HG02759 (cell line): Measurements from ENCODE around the gene EXOC2.
"Not testable (repeated sequence)": the region's sequence is repeated elsewhere in the genome, so short reads cannot be mapped to it uniquely, and the experiment has no call there.

Experiments
- ATAC-seq: cut with Tn5 transposase; IDR thresholded peaks from one replicate; pipeline ENCODE4 v1.9.1; 2021; ENCODE audit warnings: mild to moderate bottlenecking, moderate library complexity; ENCODE audit not compliant: unreplicated experiment

EXOC2 gene

GRCh38 chr6:683742-684440 is 9.0 kb downstream of the EXOC2 start:
- ATAC-seq: peak; percentile 42

GRCh38 chr6:680666-681340 is 12.1 kb downstream of the EXOC2 start:
- no peak for ATAC-seq

DNA sequence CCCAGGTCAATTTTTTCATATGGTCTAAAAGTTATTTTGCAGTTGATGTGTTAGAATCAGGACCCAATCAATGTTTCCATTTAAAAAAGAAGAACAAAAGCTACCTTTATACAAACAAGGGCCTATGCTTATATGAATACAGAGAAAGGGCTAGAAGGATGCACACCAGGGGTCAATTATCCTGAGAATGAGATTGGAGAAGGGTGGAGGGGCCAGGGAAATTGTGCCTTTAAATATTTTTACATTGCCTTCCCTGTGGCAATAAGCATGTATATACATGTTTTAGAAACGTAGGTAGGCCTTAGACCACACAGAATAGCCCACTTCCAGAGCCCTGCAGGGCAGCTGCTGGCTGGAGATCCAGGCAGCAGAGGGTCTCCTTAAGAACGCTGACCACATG is 12.7 kb downstream of the EXOC2 start:
- no peak for ATAC-seq

- ATAC-seq: no peak
Observed at GRCh38 chr6:679282-679681, 13.7 kb downstream of the EXOC2 start.

- no peak for ATAC-seq
Observed at GRCh38 chr6:678520-678919, 14.4 kb downstream of the EXOC2 start.

DNA sequence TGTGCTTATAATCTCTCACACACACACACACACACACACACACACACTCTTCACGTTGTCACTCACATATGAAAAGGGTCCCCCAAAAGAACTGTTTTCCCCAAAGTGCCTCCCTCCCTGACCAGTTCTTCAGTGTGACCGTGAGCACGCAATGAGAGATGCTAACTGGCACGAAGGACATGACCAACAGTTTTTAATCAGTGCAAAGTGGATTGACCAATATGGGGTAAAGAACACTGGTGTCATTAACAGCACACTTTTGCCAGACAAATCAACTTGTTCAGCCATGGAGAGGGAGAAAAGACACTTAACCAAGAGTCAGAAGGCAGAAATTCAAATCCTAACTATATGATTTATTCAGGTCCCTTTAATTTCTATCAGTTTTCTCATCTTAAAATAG is 15.0 kb downstream of the EXOC2 start:
- no peak for ATAC-seq

DNA sequence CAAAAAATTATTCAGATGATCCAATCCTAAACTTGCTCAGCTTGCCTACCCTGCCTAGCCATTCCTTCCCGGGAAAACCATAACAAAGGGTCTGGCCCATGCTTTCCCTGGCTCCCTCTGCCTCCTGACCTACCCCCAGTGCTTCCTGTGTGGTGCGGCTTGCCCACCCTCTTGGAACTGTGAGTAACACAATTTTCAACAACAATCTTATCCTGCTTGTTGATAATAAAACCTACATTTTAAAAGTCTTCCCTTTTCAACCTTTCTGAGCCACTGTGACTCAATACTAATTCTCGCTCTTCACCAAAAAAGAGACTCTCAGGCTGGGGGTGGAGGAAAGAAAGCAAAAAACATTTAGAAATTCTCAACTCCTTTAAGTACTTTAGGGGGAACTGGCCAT is 18.0 kb downstream of the EXOC2 start:
- ATAC-seq: no peak

DNA sequence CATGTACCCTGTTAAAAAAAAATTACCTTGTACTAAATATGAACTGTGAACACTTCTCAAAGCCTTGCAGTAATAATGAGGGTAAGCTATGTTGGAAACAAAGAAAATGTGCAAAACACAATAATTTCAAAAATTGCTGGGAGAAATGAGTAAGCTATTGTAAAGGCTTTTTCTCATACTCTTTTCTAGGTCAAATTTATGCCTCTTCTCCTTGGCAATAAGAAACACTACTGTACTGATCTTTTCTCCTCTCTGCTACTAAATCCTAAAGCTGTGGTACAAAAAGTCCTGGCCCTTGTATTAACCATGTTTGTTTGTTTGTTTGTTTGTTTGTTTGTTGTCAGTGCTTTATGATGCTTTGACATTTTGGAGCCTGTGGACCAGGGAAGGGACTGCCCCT is 18.5 kb downstream of the EXOC2 start:
- ATAC-seq: no peak

- no peak for ATAC-seq
Observed at GRCh38 chr6:667253-667927, 25.5 kb downstream of the EXOC2 start.

GRCh38 chr6:665403-666267 is 27.3 kb downstream of the EXOC2 start:
- no peak for ATAC-seq

DNA sequence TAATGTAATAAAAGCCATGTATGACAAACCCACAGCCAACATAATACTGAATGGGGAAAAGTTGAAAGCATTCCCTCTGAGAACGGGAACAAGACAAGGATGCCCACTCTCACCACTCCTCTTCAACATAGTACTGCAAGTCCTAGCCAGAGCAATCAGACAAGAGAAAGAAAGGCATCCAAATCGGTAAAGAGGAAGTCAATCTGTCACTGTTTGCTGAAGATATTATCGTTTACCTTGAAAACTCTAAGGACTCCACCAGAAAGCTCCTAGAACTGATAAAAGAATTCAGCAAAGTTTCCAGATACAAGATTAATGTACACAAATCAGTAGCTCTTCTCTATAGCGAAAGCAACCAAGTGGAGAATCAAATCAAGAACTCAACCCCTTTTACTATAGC is 29.2 kb downstream of the EXOC2 start:
- not testable (repeated sequence) for ATAC-seq

DNA sequence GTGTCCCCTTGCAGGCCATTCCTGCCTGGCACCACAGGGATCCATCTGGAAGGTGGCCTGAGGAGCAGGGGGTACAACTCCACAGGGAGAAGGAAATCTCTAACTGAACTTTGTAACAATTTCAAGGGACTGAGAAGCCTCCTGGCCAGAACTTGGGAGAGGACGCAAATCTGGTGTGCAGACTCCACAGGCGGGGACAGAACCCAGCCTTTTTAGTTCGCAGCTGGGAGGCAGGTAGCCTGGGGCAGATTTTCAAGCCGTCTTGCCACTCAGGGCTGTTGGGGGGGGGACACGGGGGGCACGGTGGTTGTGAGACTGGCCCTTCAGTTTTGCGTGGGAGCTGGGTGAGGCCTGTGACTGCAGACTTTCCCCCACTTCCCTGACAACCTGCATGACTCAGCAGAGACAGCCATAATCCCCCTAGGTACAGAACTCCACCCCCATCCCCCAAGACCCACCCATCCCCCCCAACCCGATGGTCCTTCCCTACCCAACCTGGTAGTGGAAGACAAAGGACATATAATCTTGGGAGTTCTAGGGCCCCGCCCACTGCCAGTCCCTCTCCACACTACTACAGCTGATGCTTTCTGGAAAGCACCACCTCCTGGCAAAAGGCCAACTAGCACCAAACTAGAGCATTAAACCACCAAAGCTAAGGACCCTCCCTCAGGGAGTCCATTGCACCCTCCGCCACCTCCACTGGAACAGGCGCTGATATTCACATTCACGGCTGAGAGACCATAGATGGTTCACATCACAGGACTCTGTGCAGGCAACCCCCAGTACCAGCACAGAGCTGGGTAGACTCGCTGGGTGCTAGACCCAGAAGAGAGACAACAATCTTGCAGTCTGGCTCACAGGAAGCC is 33.0 kb downstream of the EXOC2 start:
- ATAC-seq: no peak

- no peak for ATAC-seq
Observed at GRCh38 chr6:658244-658643, 34.7 kb downstream of the EXOC2 start.

GRCh38 chr6:657743-658142 is 35.2 kb downstream of the EXOC2 start:
- ATAC-seq: no peak

DNA sequence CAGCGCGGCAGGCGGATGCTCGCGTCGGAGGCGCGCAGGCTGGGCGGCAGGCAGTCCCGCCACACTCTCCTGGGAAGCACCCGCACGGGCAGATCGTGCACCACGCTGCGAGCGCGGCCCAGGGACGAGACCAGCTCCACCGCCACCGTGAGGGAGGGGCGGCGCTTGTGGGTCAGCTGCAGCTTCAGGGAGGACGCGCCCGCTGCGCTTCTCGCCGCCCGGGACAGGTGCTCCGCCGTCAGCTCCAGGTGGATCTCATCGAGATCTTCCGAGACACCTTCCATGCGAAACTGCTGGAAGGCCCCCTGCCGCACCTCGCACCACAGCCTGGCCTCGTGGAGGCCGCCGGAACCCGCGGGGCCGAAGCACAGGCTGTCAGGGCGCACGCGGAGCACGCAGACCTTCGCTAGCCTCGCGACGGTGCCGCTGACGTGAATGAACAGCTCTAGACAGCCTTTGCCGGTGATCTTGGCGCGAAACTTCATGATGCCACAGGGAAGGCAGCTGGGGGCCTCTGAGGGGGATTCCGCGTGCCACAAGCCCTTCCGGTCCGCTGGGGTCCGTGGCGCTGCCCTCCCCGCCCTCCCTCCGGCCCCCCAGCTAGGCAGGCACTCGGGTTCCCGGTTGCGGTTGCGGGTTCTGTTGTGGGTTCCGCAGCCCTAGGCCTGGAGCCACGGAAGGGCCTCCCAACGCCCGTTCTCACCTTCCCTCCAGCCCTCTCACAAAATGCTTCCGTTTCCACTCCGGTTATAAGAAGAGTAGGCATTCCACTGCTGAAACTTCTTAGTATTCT is 36.3 kb downstream of the EXOC2 start, which contains the start of gene HUS1B:
Gene HUS1B, minus strand, starts transcription at position 641 of the 793 bp plus-strand sequence. Its CDS starts 156 bp downstream, at position 485.
- ATAC-seq: no peak

DNA sequence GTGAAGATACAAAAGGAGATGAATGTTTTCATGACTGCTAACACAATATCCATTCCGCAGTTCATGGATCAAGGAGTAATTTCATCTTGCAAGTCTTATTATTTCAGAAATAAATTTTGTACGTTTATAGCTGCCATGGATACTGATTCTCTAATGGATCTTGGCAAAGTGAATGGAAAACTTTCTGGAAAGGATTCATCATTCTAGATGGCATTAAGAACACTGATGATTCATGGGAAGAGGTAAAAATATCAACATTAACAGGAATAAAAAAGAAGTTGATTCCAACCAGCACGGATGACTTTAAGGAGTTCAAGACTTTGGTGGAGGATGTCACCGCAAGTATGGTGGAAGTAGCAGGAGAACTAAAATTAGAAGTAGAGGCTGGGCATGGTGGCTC is 38.8 kb downstream of the EXOC2 start:
- ATAC-seq: no peak

DNA sequence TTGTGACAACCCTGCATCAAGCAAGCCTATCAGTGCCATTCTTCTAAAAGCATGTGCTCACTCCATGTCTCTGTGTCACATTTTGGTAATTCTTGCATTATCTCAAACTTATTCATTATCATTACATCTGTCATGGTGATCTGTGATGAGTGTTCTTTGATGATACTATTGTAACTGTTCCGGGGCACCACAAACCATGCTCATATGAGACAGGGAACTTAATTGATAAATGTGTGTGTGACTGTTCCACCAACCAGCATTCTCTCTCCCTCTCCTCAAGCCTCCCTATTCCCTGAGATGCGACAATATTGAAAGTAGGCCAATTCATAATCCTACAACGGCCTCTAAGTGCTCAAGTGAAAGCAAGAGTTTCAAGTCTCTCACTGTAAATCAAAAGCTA is 40.1 kb downstream of the EXOC2 start:
- no peak for ATAC-seq

DNA sequence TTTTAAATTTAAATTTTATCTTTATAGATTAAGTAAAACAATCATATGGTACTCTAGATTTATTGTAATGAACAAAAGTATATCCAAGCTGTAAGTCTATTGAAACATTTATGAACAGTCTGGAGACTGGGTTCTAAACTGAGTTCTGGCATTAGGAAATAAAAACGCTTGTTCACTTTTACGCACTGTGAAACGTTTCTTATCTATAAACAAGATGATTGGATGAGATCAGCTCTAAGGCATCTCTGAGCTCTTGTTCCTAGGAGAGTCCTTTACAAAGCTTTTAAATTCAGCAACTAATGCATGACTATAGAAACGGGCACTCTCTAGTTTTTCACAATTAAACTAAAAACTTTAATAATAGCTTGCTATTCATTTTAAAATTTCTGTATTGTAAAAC is 42.8 kb downstream of the EXOC2 start:
- ATAC-seq: no peak

GRCh38 chr6:642805-643204 is 50.1 kb downstream of the EXOC2 start:
- ATAC-seq: no peak
